HepG2 (cell line): ENCODE data around the gene CLEC4M. TPM values are rescaled to one million over a fixed set of nuclear protein-coding genes. Genes with fewer than 3 reads are reported as not detected.

Experiments used
- ATAC-seq: fragments of 200-7000 bp; cut with Tn5 transposase; 3 replicates; pipeline ENCODE4 v1.9.1; 2020; ENCODE audit warnings: mild to moderate bottlenecking, moderate library complexity
- BruUV-seq: library from RNA; stranded (reverse); fragments of 400-500 nt; replicated peaks from 2 replicates; lab custom pipeline; 2021; lab: Mats Ljungman, UMichigan
- CTCF ChIA-PET: fragments of 300-600 bp; formaldehyde crosslinking; extraction: SDS; loops from one replicate; lab custom pipeline; 2021; ENCODE audit warnings: low total read pairs, inconsistent platforms, low intra/inter-chr PET ratio; lab: Yijun Ruan, JAX
- POLR2A ChIA-PET: fragments of 350-600 bp; sonication (Branson Sonifier 250); formaldehyde crosslinking; loops from one replicate; lab custom pipeline; 2020; ENCODE audit warnings: antibody characterized with exemption, inconsistent platforms; lab: Yijun Ruan, JAX
- DNase-seq: peaks from one replicate; pipeline ENCODE4 v3.0.0-alpha.2; 2015; ENCODE audit warnings: low spot score
- FAIRE-seq: peaks from 3 replicates; lab custom pipeline; 2011; peaks lifted over from hg19 to GRCh38; lab: Jason Lieb, UNC
- H2AFZ ChIP-seq: one replicate; pipeline ENCODE4 v1.6.1; 2011; ENCODE audit warnings: low read length, inconsistent platforms
- H3K27ac ChIP-seq: fragments of 300-600 bp; 3 replicates; pipeline ENCODE4 v1.8.0; 2011; ENCODE audit warnings: mixed run types, mild to moderate bottlenecking, mixed read lengths, low read length, inconsistent platforms; ENCODE audit not compliant: insufficient read depth; ENCODE audit errors: extremely low read length
- H3K27me3 ChIP-seq, 2 experiments: fragments of 200-600 bp in 1 of 2; 2 replicates in 1 of 2; 3 replicates in 1 of 2; pipeline versions ENCODE4 v1.6.0 to v1.8.0; 2011; ENCODE audit warnings: low read length in 2 of 2, mild to moderate bottlenecking in 2 of 2, moderate library complexity in 2 of 2, inconsistent platforms in 1 of 2; ENCODE audit not compliant: insufficient read depth in 2 of 2, control insufficient read depth in 1 of 2
- H3K36me3 ChIP-seq, 2 experiments: fragments of 200-600 bp in 1 of 2; replicated peaks in 1 of 2; 2 replicates in 1 of 2; 3 replicates in 1 of 2; pipeline versions ENCODE4 v1.5.1 to v1.8.0; 2011; ENCODE audit warnings: low read length in 2 of 2, inconsistent platforms in 1 of 2; ENCODE audit not compliant: insufficient read depth in 2 of 2, control insufficient read depth in 1 of 2
- H3K4me1 ChIP-seq: 2 replicates; pipeline ENCODE4 v1.5.1; 2012; ENCODE audit warnings: low read length, inconsistent platforms; ENCODE audit not compliant: insufficient read depth
- H3K4me2 ChIP-seq: 2 replicates; pipeline ENCODE4 v1.6.0; 2011; ENCODE audit warnings: low read depth, low read length, inconsistent platforms
- H3K4me3 ChIP-seq, 3 experiments: fragments of 200-600 bp in 1 of 3; sonication (generic), shearing (Covaris generic) in 1 of 3; replicated peaks in 1 of 3; 2 replicates each; pipeline ENCODE4 v1.5.1; 2011 to 2016; ENCODE audit warnings: low read length in 3 of 3, inconsistent platforms in 2 of 3, low read depth in 2 of 3, mild to moderate bottlenecking in 2 of 3, control low read depth in 1 of 3, mixed read lengths in 1 of 3; ENCODE audit not compliant: insufficient read depth in 1 of 3
- H3K79me2 ChIP-seq: one replicate; pipeline ENCODE4 v1.6.1; 2011; ENCODE audit warnings: low read length, inconsistent platforms; ENCODE audit not compliant: insufficient read depth
- H3K9ac ChIP-seq: 2 replicates; pipeline ENCODE4 v1.6.0; 2011; ENCODE audit warnings: mild to moderate bottlenecking, low read depth, low read length, inconsistent platforms; ENCODE audit not compliant: insufficient read depth
- H3K9me3 ChIP-seq: 2 replicates; pipeline ENCODE4 v1.5.1; 2012; ENCODE audit warnings: mild to moderate bottlenecking, low read length
- H4K20me1 ChIP-seq: 2 replicates; pipeline ENCODE4 v1.6.0; 2011; ENCODE audit warnings: inconsistent platforms, mild to moderate bottlenecking, low read length, moderate library complexity; ENCODE audit not compliant: insufficient read depth
- CENPBD1 ChIP-seq: sonication (generic); formaldehyde crosslinking; IDR thresholded peaks from 2 replicates; pipeline ENCODE4 v1.8.0; 2022; ENCODE audit warnings: missing genetic modification reagents, low read depth, mild to moderate bottlenecking, borderline replicate concordance
- CTCF ChIP-seq: sonication (generic); formaldehyde crosslinking; IDR thresholded peaks from 2 replicates; pipeline ENCODE4 v1.5.0; 2020; ENCODE audit warnings: mild to moderate bottlenecking, missing genetic modification reagents, moderate library complexity
- RFX1 ChIP-seq: fragments of 450-650 bp; IDR thresholded peaks from 2 replicates; pipeline ENCODE4 v1.6.1; 2017
- SMC3 ChIP-seq: IDR thresholded peaks from 2 replicates; pipeline ENCODE4 v1.6.1; 2011; ENCODE audit warnings: low read length, improper control_type of control experiment
- STAG1 ChIP-seq: sonication (generic); formaldehyde crosslinking; IDR thresholded peaks from 2 replicates; pipeline ENCODE4 v1.4.0; 2020; ENCODE audit warnings: missing genetic modification reagents
- TAF15 ChIP-seq: fragments of 200-400 bp; formaldehyde crosslinking; IDR thresholded peaks from one replicate; pipeline ENCODE4 v1.6.1; 2018; ENCODE audit warnings: mild to moderate bottlenecking, low read depth, low read length; ENCODE audit not compliant: poor library complexity, severe bottlenecking
- ZBTB21 ChIP-seq: sonication (generic); formaldehyde crosslinking; IDR thresholded peaks from 2 replicates; pipeline ENCODE4 v1.4.0; 2020; ENCODE audit warnings: missing genetic modification reagents
- ZNF232 ChIP-seq: sonication (generic); formaldehyde crosslinking; IDR thresholded peaks from 2 replicates; pipeline ENCODE4 v1.4.0; 2020; ENCODE audit warnings: missing genetic modification reagents, borderline replicate concordance
- WGBS: methylation state at CpG from one replicate; pipeline ENCODE4 v1.1.6; 2017; ENCODE audit warnings: low lambda C conversion rate; 5-methylcytosine and 5-hydroxymethylcytosine counted together
- in situ Hi-C: cut with HindIII; loops from 2 replicates; pipeline ENCODE4 v1.10.0; 2017; ENCODE audit warnings: low pct_unique_long_range_greater_than_20kb; ENCODE audit not compliant: extremely low pct_ligation_motif_present
- intact Hi-C: fragments of 100-400 bp; cut with micrococcal nuclease; formaldehyde crosslinking; loops from one replicate; pipeline ENCODE4 v1.10.0; 2022; ENCODE audit not compliant: unreplicated experiment
- polyA plus RNA-seq, 8 experiments: library from polyadenylated mRNA; depleted of rRNA in 3 of 8; stranded (reverse) in 7 of 8; unstranded in 1 of 8; fragments of >200 nt; fragmentation: Illumina TruSeq in 4 of 8; extraction: Trizol in 4 of 8; gene quantifications; 2 replicates each; pipeline versions ENCODE4 v1.2.1 to v1.2.3, GENCODE V29; 2011 to 2016; ENCODE audit warnings: low read depth in 4 of 8, missing spikeins in 1 of 8, mixed read lengths in 1 of 8; ENCODE audit not compliant: insufficient read depth in 1 of 8
- total RNA-seq, 5 experiments: library from RNA; depleted of rRNA; stranded (reverse); fragments of >200 nt; fragmentation: Illumina TruSeq; extraction: Trizol; gene quantifications; 2 replicates each; pipeline ENCODE4 v1.2.3, GENCODE V29; 2016; ENCODE audit warnings: low read depth in 1 of 5

CLEC4M gene
- total and polyA plus RNA-seq, 2 of the 13 experiments (the other 11 are each of a cell fraction or from before 2014, with no cell fraction given), result not detected

GRCh38 chr19:7748756-7749155, 14.3 kb upstream of the CLEC4M start:
- ChIA-PET POLR2A (no interaction called here), CTCF (no interaction called here)
- FAIRE-seq, result no peak
- in situ Hi-C loops (no loop called here), intact Hi-C loops (loop anchor here (2.0 kb wide), 1 partner anchor 50 kb away; no protein-coding TSS in a partner anchor)
- TF ChIP-seq TAF15 (no peak), STAG1 (CRISPR knock-in tag) (peak; percentile 36), ZBTB21 (CRISPR knock-in tag) (no peak), CENPBD1 (CRISPR knock-in tag) (no peak), SMC3 (peak; percentile 27; the same call in 1 of the 2 replicates), CTCF (CRISPR knock-in tag) (peak; percentile 40), ZNF232 (CRISPR knock-in tag) (no peak), RFX1 (peak; percentile 28; the same call in 1 of the 2 replicates)
- peak; percentile 14 for DNase-seq
- ATAC-seq, result peak; percentile 46; the same call in 1 of the 3 replicates
- H2AFZ ChIP-seq, result no peak overlapping the region
- H3K79me2 ChIP-seq, result no peaks in the 10 kb centered on the region
- no peak overlapping the region for H3K4me3 ChIP-seq
- no peaks in the 10 kb centered on the region for H3K36me3 ChIP-seq
- H3K4me2 ChIP-seq, result no peak overlapping the region
- H3K9ac ChIP-seq, result no peak overlapping the region
- no peak overlapping the region for H3K27ac ChIP-seq
- H3K4me1 ChIP-seq, result no peaks in the 10 kb centered on the region
- 10% methylated on average over 3 of the region's 4 CpGs for WGBS
- peaks cover 3 to 13% of the 10 kb centered on the region in 2 experiments; a peak in 2 of 5 replicates for H3K27me3 ChIP-seq
- H4K20me1 ChIP-seq, result no peaks in the 10 kb centered on the region
- BruUV-seq, result no TSS peak
- no peaks in the 10 kb centered on the region for H3K9me3 ChIP-seq
